HK-2 (cell line): ENCODE results near the gene TRIM65.
"Not testable (repeated sequence)": the region's sequence is repeated elsewhere in the genome, so short reads cannot be mapped to it uniquely, and the experiment has no call there.

Experiments
- DNase-seq: peaks from one replicate; pipeline ENCODE4 v3.0.0-alpha.2; 2018; ENCODE audit not compliant: unreplicated experiment

Gene TRIM65

DNA sequence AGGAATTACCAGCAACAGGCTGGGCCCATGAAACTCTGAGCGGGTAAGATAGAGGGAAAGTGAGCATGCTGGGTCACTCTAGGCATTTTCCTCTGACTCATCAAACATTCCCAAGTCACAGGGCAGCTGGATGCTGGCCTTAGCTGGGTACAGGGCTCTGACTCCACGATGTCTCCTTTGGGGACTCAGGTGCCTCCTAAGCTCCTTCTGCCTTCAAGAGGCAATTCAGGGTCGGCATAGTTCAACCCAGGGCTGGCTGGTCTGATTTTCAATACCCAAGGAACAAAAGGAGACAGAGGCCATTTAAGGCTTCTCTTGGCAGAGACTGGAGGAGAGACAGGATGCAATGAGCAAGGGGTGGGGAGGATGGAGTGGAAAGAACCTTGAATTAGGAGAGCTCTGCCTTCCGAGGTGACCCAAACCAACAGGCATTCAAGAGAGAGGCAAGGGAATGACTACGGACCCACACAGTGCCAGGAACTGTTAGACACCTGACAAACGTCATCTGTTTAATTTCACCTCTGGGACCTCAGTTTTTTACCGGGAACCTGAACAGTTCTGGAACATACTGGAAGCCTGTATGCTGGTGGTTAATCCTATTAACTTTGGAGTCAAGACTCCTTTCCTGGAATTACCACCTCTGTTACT lies 42.5 kb downstream of the TRIM65 start:
- peak; percentile 56 for DNase-seq

DNA sequence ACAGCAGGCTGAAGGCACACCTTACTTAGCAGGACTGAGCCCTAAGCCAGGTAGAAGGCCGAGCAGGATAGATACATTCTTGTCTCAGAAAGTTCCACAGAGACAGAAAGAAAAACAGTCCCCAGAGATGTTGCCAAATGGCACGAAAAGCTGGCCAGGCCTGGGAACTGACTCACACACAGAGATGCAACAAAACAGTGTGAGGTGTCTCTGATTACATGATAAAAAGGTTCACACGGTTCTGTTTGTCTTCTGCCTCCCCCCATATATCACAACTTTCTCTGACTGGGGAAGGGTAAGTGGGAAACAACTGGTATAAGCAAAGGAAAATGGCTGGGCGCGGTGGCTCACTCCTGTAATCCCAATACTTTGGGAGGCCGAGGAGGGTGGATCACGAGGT lies 43.3 kb downstream of the TRIM65 start:
- DNase-seq, result no peak

DNA sequence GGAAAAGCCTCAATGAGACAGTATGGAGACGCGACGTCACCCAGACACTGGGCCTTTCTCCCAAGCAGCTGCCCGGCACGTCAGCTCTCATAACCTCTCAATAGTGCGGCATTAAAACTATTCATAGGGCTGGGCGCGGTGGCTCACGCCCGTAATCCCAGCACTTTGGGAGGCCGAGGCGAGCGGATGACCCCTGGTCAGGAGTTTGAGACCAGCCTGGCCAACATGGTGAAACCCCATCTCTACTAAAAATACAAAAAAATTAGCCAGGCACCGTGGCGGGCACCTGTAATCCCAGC lies 45.1 kb downstream of the TRIM65 start:
- DNase-seq, result not testable (repeated sequence)

DNA sequence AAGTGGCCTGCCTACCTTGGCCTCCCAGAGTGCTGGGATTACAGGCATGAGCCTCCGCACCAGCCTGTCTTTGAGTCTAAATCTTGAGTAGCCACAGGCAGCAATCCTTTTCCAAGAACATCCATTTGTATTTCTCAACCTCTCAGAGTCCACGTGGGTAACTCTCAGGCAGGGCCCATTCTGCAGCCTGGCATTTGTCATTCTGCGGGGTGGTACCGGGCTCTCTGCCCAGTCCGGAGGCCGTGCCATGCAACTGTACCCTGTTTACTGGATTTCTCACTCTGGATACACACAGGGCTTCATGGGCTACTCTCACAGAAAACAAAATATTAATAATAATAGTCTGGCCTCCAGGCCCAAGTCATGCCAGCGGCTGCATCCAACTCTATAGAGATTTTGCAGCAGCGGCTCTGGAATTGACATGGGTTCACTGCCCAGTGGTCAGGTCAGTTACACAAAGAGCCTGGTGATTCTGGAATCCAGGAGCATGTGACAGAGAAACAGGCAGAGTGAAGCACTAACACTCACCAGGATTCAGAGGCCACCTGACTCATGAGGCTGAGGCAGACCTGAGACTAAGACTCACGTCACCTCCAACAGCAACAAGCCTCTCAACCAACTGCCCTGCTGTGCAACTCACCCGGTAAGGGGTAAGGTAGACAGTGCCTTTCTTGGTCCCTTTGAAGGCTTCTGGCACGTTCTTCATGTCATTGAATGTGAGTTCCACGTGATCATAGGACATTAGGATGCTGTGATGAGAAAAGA lies 45.6 kb downstream of the TRIM65 start:
- DNase-seq, result no peak

DNA sequence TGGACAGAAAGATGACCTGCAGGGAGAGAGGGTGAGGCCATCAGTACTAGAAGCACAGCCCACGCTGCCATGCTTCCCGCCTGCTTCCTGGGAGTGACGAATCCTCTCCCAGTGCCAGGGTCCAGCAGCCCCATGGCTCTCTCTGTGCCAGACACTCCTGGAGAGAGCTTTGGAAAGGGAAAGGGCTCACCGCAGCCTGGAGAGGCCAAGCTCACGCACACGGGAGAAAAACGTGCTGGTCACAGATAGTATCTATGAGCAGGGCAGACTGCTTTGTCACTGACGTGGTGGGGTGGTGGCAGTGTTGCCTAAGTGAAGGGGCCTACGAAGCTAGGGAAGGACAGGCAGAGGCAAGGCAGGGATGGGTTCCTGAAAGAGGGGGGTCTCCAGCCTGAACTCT lies 47.0 kb downstream of the TRIM65 start:
- no peak for DNase-seq

DNA sequence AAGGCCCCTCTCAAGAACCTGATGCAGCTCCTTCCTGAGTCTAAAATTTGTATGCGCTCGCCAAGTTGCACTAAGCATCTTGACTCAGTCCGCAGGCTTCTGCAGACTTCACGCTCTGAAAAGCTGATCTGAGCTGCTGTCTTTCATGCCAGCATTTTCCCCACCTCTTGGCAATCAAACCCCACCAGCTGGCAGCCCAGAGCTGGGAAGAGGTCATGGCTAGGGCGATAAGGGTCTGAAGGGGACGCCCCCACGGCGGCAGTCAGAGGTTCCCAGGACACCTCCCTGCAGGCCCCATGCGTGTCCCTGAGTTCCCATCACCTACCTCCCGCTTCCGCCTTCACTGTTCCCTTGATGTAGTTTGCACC lies 47.5 kb downstream of the TRIM65 start:
- DNase-seq, result no peak

DNA sequence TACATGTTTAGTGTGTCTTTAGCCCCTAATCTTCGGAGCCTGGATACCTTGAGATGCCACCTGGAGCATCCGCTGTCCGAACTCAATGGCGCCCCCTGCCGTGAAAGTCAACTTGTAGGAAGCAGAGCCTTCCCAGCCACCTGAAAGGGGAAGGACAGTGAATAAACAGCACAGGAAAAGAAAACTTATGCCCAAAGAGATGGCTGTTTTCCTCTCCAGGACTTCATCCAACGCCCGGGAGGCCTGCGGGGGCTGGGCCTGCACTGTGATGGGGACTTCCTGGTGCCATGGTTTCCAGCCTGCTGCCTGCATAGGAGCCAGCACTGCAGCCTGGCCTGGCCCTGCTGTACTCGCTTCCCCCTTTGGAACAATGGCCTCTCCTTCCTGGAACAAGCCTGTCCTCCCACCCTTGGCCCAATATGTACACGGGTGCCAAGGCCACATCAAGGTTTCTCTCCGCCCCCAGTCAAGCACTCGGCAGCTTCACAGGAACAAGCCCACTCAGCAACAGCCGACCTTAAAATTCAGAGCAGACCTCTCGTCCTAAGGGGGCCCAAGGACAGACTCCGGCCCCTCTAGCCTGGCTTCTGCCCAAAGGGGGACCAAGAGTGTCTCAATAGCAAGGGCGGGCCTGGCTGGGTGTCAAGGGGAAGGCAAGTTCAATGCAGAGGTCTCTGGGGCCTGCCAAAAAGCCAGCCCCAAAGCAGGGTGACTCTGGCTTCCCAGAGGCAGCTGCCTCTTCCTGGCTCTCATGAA lies 48.0 kb downstream of the TRIM65 start:
- peak; percentile 54 for DNase-seq

DNA sequence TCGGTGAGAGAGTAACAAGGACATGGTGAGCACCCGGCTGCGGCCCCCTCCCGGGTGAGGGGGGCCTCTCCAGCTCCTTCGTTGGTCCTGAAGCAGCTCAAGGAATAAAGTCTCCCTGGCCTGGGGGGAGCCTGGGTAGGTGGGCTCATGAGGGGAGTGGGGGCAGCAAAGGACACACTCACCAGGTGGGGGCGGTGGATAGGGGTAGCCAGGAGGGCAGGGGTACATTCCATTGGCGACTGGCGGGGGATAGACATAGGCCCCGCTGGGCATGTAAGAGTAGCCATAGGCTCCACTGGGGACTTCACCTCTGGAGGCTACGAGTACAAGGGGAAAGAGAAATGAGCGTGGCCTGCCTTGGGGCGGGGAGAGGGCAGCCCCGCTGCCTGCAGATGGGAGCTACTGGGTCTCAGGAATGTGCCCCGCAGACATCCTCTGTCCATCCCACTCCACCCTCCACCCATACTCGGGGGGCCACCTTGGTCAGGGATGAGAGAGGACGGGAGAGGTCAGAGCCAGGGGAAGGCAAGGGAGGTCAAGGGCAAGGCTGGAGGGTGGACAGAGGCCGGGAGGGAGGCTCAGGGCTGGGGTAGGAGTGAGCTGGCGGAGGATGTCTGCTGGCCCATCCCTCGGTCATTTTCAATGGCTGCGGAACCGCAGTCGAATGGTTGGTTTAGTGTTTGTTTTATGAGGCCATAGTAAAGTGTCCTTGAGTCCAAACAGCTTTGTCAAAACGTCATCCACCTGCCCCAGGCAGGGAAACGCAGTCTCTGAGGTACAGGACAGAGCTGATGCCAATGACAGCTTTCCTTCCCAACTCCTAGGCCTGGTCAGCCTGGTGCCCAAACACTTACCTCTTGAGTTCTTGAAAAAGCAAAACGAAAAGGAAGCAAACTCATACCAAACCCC lies 48.9 kb downstream of the TRIM65 start:
- no peak for DNase-seq

DNA sequence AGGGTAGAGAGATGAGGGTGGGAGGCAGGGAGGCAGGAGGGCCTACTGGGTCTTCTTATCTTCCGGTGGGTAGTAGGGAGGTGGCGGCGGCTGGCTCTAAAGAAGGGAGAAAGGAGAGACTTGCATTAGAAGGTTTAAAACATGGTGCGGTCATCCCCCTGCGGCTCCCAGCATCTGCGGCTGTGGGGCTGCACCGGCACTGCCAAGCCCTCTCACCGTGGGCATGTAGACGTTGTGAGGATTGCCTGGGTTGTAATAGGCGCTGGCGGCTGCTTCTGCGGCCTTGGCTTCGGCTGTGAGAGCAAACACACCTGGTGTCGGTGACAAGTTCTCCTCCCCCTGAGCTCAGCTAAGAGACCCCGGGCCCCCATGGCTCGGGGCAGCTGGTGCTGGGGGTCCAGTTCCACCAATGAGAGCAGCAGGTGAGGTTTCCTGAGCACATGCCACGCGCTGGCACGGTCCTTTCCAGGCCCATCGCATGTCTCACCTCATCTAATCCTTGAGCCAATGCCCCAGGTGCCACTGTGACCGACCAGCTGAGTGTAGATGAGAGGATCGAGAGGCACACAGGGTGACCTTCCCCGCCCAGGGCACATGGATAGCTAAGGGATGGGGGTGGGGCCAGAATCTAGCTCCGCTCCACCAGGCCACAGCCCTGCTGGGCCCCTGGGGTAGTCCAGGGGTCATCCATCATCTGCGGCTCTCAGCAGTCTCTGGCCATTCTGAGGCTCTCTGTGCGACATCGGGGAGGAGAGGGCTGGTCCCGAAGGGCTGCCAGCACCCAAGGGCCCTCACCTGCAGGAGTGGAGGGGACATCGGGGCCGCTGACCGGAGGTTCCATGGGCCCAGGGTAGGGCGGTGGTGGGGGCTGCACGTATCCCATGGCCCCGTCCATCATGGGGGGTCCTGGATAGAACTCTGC lies 49.8 kb downstream of the TRIM65 start:
- no peak for DNase-seq

DNA sequence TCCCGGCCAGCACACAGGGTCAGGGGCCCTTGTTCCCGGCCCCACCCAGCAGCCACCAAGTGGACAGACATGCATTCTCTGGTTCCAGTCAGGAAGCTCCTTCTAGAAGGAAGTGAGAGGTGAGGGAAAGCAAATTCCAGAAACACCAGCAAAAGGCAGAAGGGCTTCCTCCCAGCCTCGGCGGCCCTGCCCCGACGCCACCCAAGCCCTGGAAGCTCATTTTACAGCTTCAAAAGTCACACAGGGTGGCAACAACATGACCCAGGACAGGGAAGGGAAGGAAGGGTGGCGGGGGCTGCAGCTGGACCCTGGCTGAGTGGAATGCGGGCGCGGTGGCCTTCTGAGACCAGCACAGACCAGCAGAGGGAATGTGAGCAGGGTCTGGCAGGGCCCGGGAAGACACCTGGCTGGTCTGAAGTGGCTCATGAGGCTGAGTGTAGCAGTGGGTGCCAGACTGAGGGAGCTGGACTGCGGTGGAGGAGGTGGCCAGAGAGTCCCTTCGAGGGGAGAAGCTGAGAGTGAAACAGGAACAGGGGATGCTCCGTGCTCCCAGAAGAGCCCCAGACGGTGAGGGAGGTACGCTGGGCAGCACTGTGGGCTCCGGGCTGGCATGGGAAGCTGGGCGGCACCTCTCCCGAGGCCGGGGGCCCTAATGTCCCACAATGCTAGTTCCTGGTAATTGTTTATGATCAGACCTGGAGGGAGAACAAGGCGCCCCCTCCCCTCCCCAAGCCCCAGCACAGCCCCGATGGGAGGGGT lies 50.6 kb downstream of the TRIM65 start:
- DNase-seq, result no peak

DNA sequence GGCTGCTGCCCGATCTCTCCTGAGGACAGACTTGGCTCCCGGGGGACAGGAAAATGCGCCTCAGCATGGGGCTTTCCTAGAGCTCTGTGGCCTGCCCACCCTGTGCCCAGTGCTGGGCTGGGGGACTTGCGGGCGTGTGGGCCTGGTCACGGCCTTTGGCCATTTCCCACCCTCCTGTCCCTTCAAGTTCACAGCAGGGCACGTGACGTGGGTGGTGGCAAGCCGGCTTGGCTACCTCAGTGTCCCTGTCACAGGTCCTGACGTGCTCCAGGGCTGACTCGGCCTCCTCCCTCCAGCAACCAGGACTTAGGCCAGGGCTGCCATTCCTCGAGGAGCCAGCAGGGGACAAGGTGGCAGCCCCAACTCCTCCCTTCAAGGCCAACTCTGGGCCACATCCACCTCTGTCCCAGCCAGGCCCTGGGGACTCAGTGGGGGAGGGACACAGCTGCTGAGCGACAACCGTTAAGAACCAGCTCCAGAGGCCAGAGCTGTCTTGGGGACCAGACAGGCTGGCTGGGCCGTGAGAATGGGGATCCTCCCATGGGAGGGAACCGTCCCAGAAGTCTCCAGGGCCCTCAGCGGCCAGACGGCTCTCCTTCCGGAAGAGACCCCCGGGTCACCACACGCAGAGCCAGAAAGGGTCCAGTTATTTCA lies 51.6 kb downstream of the TRIM65 start:
- peak; percentile 86 for DNase-seq

DNA sequence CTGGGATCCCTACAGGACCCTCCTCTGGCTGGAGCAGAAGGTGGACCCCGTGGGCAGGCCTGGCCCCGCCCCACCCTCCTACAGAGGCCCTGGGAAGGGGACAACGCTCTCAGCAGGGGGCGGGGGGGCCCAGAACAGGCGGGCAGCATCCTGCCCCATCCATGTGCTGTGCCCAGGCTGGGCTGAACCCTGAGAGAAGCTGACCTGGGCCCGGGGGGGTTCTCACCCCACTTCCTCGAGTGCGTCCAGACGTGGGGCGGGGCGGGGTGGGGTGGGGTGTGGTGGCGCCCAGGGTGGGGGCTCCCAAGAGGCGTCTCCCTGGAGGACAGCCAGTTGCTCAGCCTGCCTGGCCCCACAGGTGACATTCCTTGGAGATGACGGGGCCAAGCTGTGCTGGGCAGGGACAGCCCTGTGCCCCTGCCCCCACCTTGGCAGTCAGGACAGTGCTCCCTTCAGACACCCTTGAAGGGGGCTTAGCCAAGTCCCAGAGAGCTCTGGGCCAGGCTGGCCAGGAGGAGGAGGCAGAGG lies 52.2 kb downstream of the TRIM65 start:
- DNase-seq, result peak; percentile 79

DNA sequence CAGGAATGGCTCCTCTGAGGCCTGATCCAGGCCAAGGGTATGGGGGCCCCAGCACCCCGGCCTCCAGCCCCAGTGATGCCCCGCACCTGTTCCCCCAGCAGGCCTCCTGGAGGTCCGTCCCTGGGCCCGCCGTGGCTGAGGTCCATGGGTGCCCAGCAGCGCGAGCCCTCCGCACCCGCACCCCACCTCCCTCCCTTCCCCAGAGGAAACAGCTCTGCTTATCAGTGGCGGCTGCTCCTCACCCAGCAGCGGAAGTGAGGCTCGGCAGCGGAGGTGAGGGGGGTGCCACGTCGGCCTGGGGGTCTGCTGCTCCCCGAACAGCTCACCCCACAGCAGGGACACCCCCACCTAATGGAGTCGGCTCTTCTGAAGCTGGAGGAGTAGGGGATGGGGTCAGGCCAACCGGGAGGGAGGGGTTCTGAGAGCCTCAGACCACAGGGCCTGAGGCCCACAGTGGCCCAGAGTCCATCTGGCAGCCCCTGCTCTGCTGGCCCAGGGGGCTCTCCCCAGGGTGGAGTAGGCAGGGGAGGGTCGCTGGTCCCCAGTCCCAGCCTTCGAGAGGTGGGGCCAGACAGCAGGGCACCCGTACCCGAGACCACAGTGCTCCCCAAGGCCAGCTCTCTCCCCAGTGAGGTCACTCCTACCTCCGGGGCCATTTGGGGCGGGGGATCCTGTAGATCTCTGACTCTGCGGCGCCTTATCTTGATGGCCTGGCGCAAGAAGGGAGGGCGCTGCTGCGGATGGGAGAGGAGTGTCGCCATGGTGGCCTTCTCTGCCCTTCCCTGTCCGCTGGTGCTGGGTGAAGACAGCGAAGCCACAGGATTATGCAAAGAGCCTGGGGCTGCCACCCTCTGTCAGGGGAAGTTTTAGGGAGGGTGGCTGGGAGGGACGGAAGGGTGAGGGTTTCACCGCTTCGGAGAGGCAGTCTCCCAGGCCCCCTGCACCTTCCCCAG lies 52.9 kb downstream of the TRIM65 start, which contains the start of gene UNC13D:
Gene UNC13D, minus strand, starts transcription at position 828 of the 953 bp plus-strand sequence. Its CDS starts 67 bp downstream, at position 761.
- DNase-seq, result no peak

DNA sequence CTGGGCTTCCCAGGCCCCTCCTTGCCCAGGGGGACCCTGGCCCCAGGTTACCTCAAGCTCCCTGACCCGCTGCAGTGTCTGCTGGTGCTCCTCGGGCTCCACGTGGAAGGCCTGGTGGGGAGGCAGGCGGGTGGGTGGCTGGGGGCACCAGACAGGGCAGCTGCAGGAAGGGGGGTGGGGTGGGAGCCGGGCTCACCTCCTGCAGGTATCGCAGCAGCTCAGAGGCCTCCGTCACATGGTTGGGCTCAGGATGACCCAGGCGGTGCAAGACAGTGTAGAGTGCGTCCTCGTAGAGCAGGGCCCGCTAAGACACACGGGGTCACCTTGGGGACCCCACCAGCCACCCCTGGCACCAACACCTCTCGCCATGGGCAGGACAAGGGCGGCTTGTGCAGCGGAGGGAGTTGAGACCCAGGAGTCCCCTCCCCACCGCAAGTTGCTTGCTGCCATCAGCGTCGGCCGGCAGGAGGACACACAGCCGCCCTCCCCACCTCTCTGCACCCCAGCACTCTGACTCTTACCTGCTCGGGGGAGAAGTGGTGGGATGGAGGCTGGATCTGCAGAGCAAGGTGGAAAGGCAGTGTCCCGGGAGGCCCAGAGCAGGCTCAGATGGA lies 53.7 kb downstream of the TRIM65 start:
- DNase-seq, result no peak

DNA sequence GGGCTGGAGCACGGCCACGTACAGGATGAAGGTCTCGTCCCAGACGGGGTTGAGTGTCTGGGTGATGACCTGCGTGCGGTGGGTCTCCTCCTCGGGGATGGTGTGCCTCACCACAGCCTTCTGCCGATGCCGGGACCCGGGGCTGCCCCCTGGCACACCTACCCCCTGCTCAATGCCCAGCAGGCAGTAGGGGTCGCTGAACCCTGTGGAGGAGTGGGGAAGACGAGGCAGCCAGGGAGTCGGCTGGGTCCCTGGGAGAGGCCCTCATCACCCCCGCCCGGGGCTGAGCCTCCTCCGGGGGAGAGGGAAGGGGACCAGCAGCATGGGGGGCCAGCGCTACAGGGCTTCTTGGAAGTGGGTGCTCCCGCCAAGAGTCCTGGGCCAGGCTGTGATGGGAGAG lies 54.3 kb downstream of the TRIM65 start:
- no peak for DNase-seq

DNA sequence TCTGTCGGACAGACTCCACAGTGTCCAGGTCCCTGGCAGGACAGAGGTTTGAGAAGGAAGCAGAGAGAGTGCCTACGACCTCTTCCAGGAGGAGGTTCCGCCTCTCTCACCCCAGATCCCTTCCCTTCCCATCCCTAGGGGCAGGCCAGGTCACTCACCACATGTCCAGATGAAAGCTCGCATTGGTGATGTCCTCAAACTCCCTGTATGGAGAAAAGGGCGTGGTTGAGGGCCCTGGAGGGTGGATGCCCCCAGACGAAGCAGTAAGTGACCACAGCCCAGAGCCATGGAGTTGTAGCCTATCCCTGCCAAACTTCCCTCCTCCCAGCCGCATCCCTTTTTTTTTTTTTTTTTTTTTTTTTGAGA lies 56.0 kb downstream of the TRIM65 start:
- DNase-seq, result no peak

DNA sequence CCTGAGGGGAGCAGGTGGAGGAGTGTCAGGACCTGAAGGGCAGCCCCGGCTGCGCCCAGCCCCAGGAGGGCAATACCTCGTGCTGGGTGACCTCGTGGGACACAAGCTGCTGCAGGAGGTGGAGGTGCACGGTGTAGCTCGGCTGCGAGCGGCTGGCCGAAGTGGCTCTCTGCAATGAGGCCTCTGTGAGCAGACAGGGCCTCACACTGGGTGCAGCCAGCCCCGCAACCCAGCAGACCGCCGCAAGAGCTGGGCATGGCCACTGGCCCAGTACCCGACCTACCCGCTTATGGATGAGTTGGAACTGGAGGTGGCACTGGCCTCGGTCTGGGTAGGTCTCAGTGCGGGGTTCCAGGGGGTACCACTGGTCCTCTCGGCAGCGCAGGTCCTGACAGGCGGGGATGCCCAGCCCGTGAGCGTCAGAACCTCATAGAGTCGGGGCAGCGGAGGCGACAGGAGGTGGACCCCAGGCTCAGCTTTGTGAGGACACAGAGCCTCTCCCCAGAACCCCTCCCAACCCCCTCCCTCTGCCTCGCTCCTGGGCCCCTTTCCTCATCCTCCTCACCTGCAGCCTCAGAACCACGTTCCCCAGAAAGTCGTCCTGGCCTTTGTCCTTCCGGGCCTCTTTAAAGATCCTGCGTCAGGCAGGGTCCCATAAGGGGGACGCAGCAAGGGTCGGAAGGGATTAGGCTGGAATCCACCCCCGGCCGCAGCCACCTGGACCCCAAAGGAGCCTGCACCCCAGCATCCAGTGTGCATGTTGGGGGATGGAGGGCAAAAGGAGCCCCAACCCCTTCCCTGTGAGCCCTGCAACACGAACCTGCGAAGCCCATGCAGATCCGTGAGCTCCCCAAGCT lies 56.6 kb downstream of the TRIM65 start:
- DNase-seq, result no peak
